HEK293T (cell line): Measurements from ENCODE around the gene TTC22.

ENCODE experiments used
- CTCF ChIA-PET: fragments of 350-600 bp; formaldehyde crosslinking; extraction: SDS; loops from one replicate; lab custom pipeline; 2021; ENCODE audit warnings: antibody characterized with exemption, inconsistent platforms; lab: Yijun Ruan, JAX
- POLR2A ChIA-PET: fragments of 350-600 bp; formaldehyde crosslinking; extraction: SDS; loops from one replicate; lab custom pipeline; 2020; ENCODE audit warnings: antibody characterized with exemption, inconsistent platforms; lab: Yijun Ruan, JAX
- DNase-seq: peaks from one replicate; pipeline ENCODE4 v3.0.0; 2012; ENCODE audit warnings: mixed read lengths; ENCODE audit errors: extremely low spot score
- ARNT ChIP-seq: fragments of 450-650 bp; IDR thresholded peaks from 2 replicates; pipeline ENCODE4 v1.6.1; 2017; ENCODE audit warnings: mild to moderate bottlenecking
- BHLHE40 ChIP-seq: fragments of 450-650 bp; IDR thresholded peaks from 2 replicates; pipeline ENCODE4 v1.6.1; 2016; ENCODE audit warnings: mild to moderate bottlenecking, moderate library complexity, borderline replicate concordance
- CTBP1 ChIP-seq: fragments of 450-650 bp; IDR thresholded peaks from 2 replicates; pipeline ENCODE4 v1.6.1; 2016; ENCODE audit warnings: borderline replicate concordance
- ELF4 ChIP-seq: fragments of 450-650 bp; IDR thresholded peaks from 2 replicates; pipeline ENCODE4 v1.6.1; 2017; ENCODE audit warnings: antibody characterized with exemption
- FOXA1 ChIP-seq: fragments of 450-650 bp; IDR thresholded peaks from 2 replicates; pipeline ENCODE4 v1.6.1; 2016; ENCODE audit warnings: mild to moderate bottlenecking
- FOXK2 ChIP-seq: fragments of 450-650 bp; IDR thresholded peaks from 2 replicates; pipeline ENCODE4 v1.6.1; 2016; ENCODE audit warnings: mild to moderate bottlenecking
- FOXM1 ChIP-seq: fragments of 450-650 bp; IDR thresholded peaks from 2 replicates; pipeline ENCODE4 v1.6.1; 2017; ENCODE audit warnings: mild to moderate bottlenecking, borderline replicate concordance
- HDGF ChIP-seq: fragments of 450-650 bp; IDR thresholded peaks from 2 replicates; pipeline ENCODE4 v1.6.1; 2017; ENCODE audit warnings: antibody characterized with exemption, borderline replicate concordance
- L3MBTL2 ChIP-seq: fragments of 450-650 bp; conservative IDR thresholded peaks from 2 replicates; pipeline ENCODE4 v1.6.1; 2016; ENCODE audit warnings: mild to moderate bottlenecking
- LEF1 ChIP-seq: fragments of 450-650 bp; IDR thresholded peaks from 2 replicates; pipeline ENCODE4 v1.6.1; 2017; ENCODE audit warnings: mild to moderate bottlenecking, borderline replicate concordance
- NFRKB ChIP-seq: fragments of 450-650 bp; IDR thresholded peaks from 2 replicates; pipeline ENCODE4 v1.6.1; 2016; ENCODE audit warnings: mild to moderate bottlenecking, moderate library complexity
- PKNOX1 ChIP-seq: fragments of 450-650 bp; IDR thresholded peaks from 2 replicates; pipeline ENCODE4 v1.6.1; 2016
- SP1 ChIP-seq: fragments of 450-650 bp; IDR thresholded peaks from 2 replicates; pipeline ENCODE4 v1.6.1; 2017
- SUZ12 ChIP-seq: fragments of 450-650 bp; IDR thresholded peaks from 2 replicates; pipeline ENCODE4 v1.6.1; 2016; ENCODE audit warnings: mild to moderate bottlenecking
- TARDBP ChIP-seq: fragments of 450-650 bp; IDR thresholded peaks from 2 replicates; pipeline ENCODE4 v1.6.1; 2016
- ZNF384 ChIP-seq: fragments of 450-650 bp; IDR thresholded peaks from 2 replicates; pipeline ENCODE4 v1.6.1; 2016

Gene TTC22

GRCh38 chr1:54800899-54801759 is at the start of gene TTC22:
TSS of gene TTC22 (minus strand) at chr1:54801323. CDS start at chr1:54801163, 160 bp downstream.
- CTCF ChIA-PET = interaction anchor here (1.4 kb wide), 1 partner anchor 8 kb away, joined by 3 read pairs; no protein-coding TSS in a partner anchor
- TF ChIP-seq BHLHE40 (no peak), L3MBTL2 (no peak), NFRKB (no peak)
- POLR2A ChIA-PET = no interaction called here
- no peak for DNase-seq

- TF ChIP-seq FOXM1 (no peak), SUZ12 (no peak)
- ChIA-PET POLR2A (no interaction called here), CTCF (interaction anchor here (0.9 kb wide), 1 partner anchor 95 kb away, joined by 4 read pairs; no protein-coding TSS in a partner anchor)
- no peak for DNase-seq
Observed at GRCh38 chr1:54850737-54851136, 49.6 kb upstream of the TTC22 start.

DNA sequence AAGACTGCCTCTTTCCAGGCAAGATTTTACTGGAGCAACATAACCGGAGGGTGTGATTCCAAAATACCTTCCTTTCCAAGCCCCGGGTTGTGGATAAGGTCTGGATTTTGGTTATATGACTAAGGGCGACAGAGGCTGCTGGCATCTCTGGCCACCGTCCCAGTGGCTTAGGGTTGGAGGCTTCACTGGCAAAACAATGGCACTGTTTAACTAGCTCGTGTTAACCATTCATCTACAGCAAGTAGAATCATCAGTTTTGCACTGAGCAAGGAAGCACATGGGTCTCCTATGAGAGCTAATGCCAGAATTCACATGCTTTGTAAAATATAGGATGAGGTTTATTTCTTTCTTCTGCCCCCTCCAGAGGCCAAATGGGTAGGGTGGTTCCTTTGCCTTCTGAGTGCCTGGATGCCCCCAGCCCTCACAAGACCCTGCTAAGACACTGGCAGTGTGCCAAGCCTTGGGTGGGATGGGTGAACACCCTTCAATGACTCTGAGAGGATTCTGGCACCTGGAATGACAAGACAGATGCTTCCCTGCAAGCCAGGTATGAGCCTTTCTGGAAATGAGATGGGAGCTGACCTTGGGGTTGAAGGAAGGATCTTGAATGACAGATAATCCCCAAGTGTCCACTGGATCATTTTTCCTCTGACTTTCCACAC is 49.1 kb upstream of the TTC22 start:
- TF ChIP-seq FOXK2 (no peak), ARNT (no peak)
- CTCF ChIA-PET = interaction anchor here (0.9 kb wide), 1 partner anchor 95 kb away, joined by 4 read pairs; no protein-coding TSS in a partner anchor
- no peak for DNase-seq
- POLR2A ChIA-PET = no interaction called here

GRCh38 chr1:54849219-54850068 is 48.3 kb upstream of the TTC22 start:
- ChIA-PET CTCF (no interaction called here), POLR2A (interaction anchor here (1.5 kb wide), 1 partner anchor 37 kb away, joined by 4 read pairs; the partner anchor contains the start of gene DHCR24)
- no peak for TF ChIP-seq FOXK2
- no peak for TF ChIP-seq SUZ12
- no peak for TF ChIP-seq HDGF
- TF ChIP-seq ELF4 = no peak
- TF ChIP-seq TARDBP = no peak
- no peak for TF ChIP-seq ARNT
- TF ChIP-seq LEF1 = no peak
- no peak for TF ChIP-seq L3MBTL2
- no peak for TF ChIP-seq CTBP1
- no peak for DNase-seq

DNA sequence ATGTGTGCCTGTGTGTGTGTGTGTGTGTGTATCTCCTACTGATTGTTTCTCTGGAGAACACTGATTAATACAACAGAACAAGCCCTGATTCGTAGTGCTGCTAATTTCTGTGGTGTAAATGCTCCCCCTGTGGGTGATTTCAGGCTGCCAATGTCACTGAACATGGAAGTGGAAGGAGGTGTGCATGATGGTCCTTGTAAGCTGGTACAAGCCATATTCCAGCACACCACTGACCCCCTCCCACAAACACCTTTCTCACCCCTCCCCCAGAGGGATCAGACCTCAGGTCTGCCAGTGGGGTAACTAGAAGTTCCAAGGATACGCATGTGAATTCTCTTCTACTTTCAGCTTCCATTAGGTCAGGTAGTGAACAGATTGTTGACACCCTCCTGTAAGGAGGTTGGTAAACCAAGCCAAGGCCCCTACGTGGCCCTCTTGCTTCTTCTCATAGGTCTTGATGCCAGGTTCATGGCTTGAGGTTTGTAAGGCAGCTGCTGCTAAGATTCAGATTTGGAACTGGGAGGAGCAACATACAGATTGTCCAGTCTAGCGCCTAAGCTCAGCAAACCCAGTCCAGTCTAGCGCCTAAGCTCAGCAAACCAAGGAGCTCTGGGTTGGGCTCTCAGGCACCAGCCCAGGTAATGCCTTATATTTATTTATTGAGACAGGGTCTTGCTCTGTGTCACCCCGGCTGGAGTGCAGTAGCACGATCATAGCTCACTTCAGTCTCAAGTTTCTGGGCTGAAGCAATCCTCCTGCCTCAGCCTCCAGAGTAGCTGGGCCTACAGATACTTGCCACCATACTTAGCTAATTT is 47.2 kb upstream of the TTC22 start:
- TF ChIP-seq CTBP1 = no peak
- no peak for TF ChIP-seq L3MBTL2
- no peak for TF ChIP-seq FOXA1
- no peak for TF ChIP-seq SP1
- no peak for TF ChIP-seq PKNOX1
- no peak for TF ChIP-seq ELF4
- TF ChIP-seq FOXK2 = no peak
- no peak for TF ChIP-seq SUZ12
- no peak for TF ChIP-seq ZNF384
- no peak for TF ChIP-seq ARNT
- TF ChIP-seq LEF1 = no peak
- TF ChIP-seq NFRKB = no peak
- TF ChIP-seq TARDBP = no peak
- no peak for TF ChIP-seq BHLHE40
- ChIA-PET CTCF (no interaction called here), POLR2A (interaction anchor here (1.5 kb wide), 1 partner anchor 38 kb away, joined by 4 read pairs; the partner anchor contains the start of gene DHCR24)

DNA sequence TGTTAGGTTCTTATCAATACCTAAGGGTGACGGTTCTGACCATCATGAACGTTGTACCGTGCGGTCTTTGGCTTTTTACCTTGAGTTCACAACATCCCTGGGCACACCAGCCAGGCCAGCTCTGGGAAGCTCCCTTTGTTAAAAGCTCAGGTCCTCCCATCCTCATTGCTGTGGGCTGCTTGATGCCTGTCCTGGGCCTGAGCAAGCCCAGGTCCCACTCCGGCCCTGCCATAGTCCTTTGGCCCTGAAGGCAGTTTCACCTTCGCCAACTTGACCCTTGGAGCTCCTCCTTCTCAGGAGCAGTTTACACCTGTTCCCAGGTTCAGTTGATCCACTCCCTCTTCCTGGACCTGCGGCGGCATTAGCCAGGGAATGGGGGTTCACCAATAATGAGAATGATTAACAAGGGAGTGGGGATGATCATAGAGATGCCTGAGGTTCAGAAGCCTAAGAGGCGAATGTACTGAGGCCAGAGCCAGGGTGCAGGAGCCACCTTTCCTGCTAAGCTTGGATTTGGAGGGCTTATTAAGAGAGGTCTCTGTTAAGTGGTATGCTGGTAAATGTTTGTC is 45.7 kb upstream of the TTC22 start:
- CTCF ChIA-PET = interaction anchor here (0.6 kb wide), 1 partner anchor 43 kb away, joined by 3 read pairs; no protein-coding TSS in a partner anchor
- TF ChIP-seq NFRKB = no peak
- no peak for TF ChIP-seq BHLHE40
- no peak for TF ChIP-seq LEF1
- TF ChIP-seq HDGF = no peak
- TF ChIP-seq TARDBP = no peak
- no peak for TF ChIP-seq ELF4
- TF ChIP-seq FOXM1 = no peak
- TF ChIP-seq ZNF384 = no peak
- TF ChIP-seq PKNOX1 = no peak
- TF ChIP-seq SP1 = no peak
- no peak for TF ChIP-seq FOXK2
- no peak for TF ChIP-seq L3MBTL2
- TF ChIP-seq SUZ12 = no peak
- TF ChIP-seq FOXA1 = no peak
- POLR2A ChIA-PET = no interaction called here
- no peak for DNase-seq

More for the DNA sequence above, 47.2 kb upstream of the TTC22 start:
- no peak for DNase-seq
